H9 (cell line): ENCODE data around the gene DMD. TPM values are rescaled to one million over a fixed set of nuclear protein-coding genes. Genes with fewer than 3 reads are reported as not detected.

Experiments
- DNase-seq: peaks from one replicate; pipeline ENCODE4 v3.0.0-alpha.2; 2017
- H2AFZ ChIP-seq: one replicate; pipeline ENCODE4 v1.6.1; 2013; ENCODE audit warnings: mild to moderate bottlenecking, low read length, control low read depth, moderate library complexity
- H2AK5ac ChIP-seq: 2 replicates; pipeline ENCODE4 v1.6.1; 2013; ENCODE audit warnings: low read length, control low read depth, mixed read lengths; ENCODE audit not compliant: insufficient read length
- H2BK120ac ChIP-seq: one replicate; pipeline ENCODE4 v1.6.1; 2013; ENCODE audit warnings: low read depth, mild to moderate bottlenecking, low read length, control low read depth, inconsistent platforms; ENCODE audit not compliant: poor library complexity, severe bottlenecking
- H2BK12ac ChIP-seq: 2 replicates; pipeline ENCODE4 v1.6.1; 2013; ENCODE audit warnings: low read length, control low read depth, mixed read lengths, low read depth; ENCODE audit not compliant: insufficient read length
- H2BK15ac ChIP-seq: 2 replicates; pipeline ENCODE4 v1.6.1; 2013; ENCODE audit warnings: low read depth, low read length, control low read depth
- H2BK20ac ChIP-seq: one replicate; pipeline ENCODE4 v1.6.1; 2013; ENCODE audit warnings: low read depth, mild to moderate bottlenecking, low read length, control low read depth, inconsistent platforms; ENCODE audit not compliant: poor library complexity, severe bottlenecking
- H2BK5ac ChIP-seq: 2 replicates; pipeline ENCODE4 v1.6.1; 2013; ENCODE audit warnings: low read length, control low read depth, mixed read lengths; ENCODE audit not compliant: insufficient read length
- H3K14ac ChIP-seq: 2 replicates; pipeline ENCODE4 v1.6.1; 2013; ENCODE audit warnings: low read length, control low read depth; ENCODE audit not compliant: insufficient read depth
- H3K18ac ChIP-seq: 2 replicates; pipeline ENCODE4 v1.6.1; 2013; ENCODE audit warnings: low read depth, mild to moderate bottlenecking, mixed read lengths, low read length, control low read depth; ENCODE audit not compliant: insufficient read length
- H3K23ac ChIP-seq: 2 replicates; pipeline ENCODE4 v1.6.1; 2013; ENCODE audit warnings: low read length, control low read depth, mixed read lengths, low read depth; ENCODE audit not compliant: insufficient read length
- H3K23me2 ChIP-seq: 2 replicates; pipeline ENCODE4 v1.6.1; 2013; ENCODE audit warnings: low read depth, mild to moderate bottlenecking, mixed read lengths, low read length, control low read depth; ENCODE audit not compliant: insufficient read length, poor library complexity, severe bottlenecking
- H3K27ac ChIP-seq: 2 replicates; pipeline ENCODE4 v1.5.1; 2013; ENCODE audit warnings: low read length, control low read depth, mixed read lengths, low read depth; ENCODE audit not compliant: insufficient read length
- H3K27me3 ChIP-seq: 2 replicates; pipeline ENCODE4 v1.6.1; 2013; ENCODE audit warnings: low read length, control low read depth, inconsistent platforms; ENCODE audit not compliant: insufficient read depth
- H3K4ac ChIP-seq: 2 replicates; pipeline ENCODE4 v1.6.1; 2013; ENCODE audit warnings: low read depth, mild to moderate bottlenecking, control low read depth, inconsistent platforms, low read length, moderate library complexity
- H3K4me1 ChIP-seq: 2 replicates; pipeline ENCODE4 v1.6.1; 2013; ENCODE audit warnings: low read length, control low read depth, inconsistent platforms; ENCODE audit not compliant: insufficient read depth
- H3K4me2 ChIP-seq: 2 replicates; pipeline ENCODE4 v1.6.1; 2013; ENCODE audit warnings: low read length, control low read depth, mixed read lengths; ENCODE audit not compliant: insufficient read length, insufficient read depth
- H3K56ac ChIP-seq: 2 replicates; pipeline ENCODE4 v1.6.1; 2013; ENCODE audit warnings: low read depth, mild to moderate bottlenecking, mixed read lengths, low read length, control low read depth; ENCODE audit not compliant: insufficient read length
- H3K79me1 ChIP-seq: 2 replicates; pipeline ENCODE4 v1.6.1; 2013; ENCODE audit warnings: low read depth, mild to moderate bottlenecking, moderate library complexity, low read length, control low read depth, inconsistent platforms; ENCODE audit not compliant: insufficient read depth, poor library complexity, severe bottlenecking
- H3K79me2 ChIP-seq: 2 replicates; pipeline ENCODE4 v1.6.1; 2013; ENCODE audit warnings: low read length, control low read depth, inconsistent platforms; ENCODE audit not compliant: insufficient read depth
- H3K9ac ChIP-seq: 2 replicates; pipeline ENCODE4 v1.6.1; 2013; ENCODE audit warnings: low read length, control low read depth, mixed read lengths; ENCODE audit not compliant: insufficient read length; ENCODE audit errors: extremely low read depth
- H3K9me3 ChIP-seq: one replicate; pipeline ENCODE4 v1.6.1; 2013; ENCODE audit warnings: low read depth, low read length, inconsistent platforms; ENCODE audit not compliant: control insufficient read depth
- H3T11ph ChIP-seq: one replicate; pipeline ENCODE4 v1.6.1; 2013; ENCODE audit warnings: mild to moderate bottlenecking, low read length, control low read depth, inconsistent platforms
- H4K20me1 ChIP-seq: one replicate; pipeline ENCODE4 v1.6.1; 2013; ENCODE audit not compliant: control insufficient read depth, insufficient read length, insufficient read depth
- H4K5ac ChIP-seq: 2 replicates; pipeline ENCODE4 v1.6.1; 2013; ENCODE audit warnings: low read depth, mild to moderate bottlenecking, mixed read lengths, low read length, control low read depth; ENCODE audit not compliant: insufficient read length
- H4K8ac ChIP-seq: replicated peaks from 2 replicates; pipeline ENCODE4 v1.6.1; 2013; ENCODE audit warnings: low read length, control low read depth, mixed read lengths, low read depth; ENCODE audit not compliant: insufficient read length
- H4K91ac ChIP-seq: 2 replicates; pipeline ENCODE4 v1.6.1; 2013; ENCODE audit warnings: low read depth, mild to moderate bottlenecking, moderate library complexity, mixed read lengths, low read length, control low read depth; ENCODE audit not compliant: insufficient read length
- H3K27ac Mint-ChIP-seq, 3 experiments: 2 replicates in 2 of 3; 3 replicates in 1 of 3; pipeline ENCODE4 v1.8.0; 2020 to 2021; ENCODE audit warnings: mixed read lengths in 3 of 3, mild to moderate bottlenecking in 1 of 3, moderate library complexity in 1 of 3
- H3K27me3 Mint-ChIP-seq: 2 replicates; pipeline ENCODE4 v1.8.0; 2021; ENCODE audit warnings: low read depth, mild to moderate bottlenecking, moderate library complexity, mixed read lengths
- H3K36me3 Mint-ChIP-seq, 3 experiments: 2 replicates in 2 of 3; 3 replicates in 1 of 3; pipeline ENCODE4 v1.8.0; 2020 to 2021; ENCODE audit warnings: low read depth in 3 of 3, mixed read lengths in 3 of 3; ENCODE audit not compliant: insufficient read depth in 1 of 3
- H3K4me1 Mint-ChIP-seq, 2 experiments: 2 replicates each; pipeline ENCODE4 v1.8.0; 2020; ENCODE audit warnings: mixed read lengths in 2 of 2
- H3K4me3 Mint-ChIP-seq, 2 experiments: 2 replicates in 1 of 2; 3 replicates in 1 of 2; pipeline ENCODE4 v1.8.0; 2020 to 2021; ENCODE audit warnings: mild to moderate bottlenecking in 2 of 2, mixed read lengths in 2 of 2, moderate library complexity in 1 of 2
- H3K9me3 Mint-ChIP-seq, 2 experiments: 2 replicates in 1 of 2; 3 replicates in 1 of 2; pipeline ENCODE4 v1.8.0; 2020; ENCODE audit warnings: mild to moderate bottlenecking in 2 of 2, mixed read lengths in 2 of 2, moderate library complexity in 1 of 2
- CTCF ChIP-seq: fragments of 200-600 bp; sonication (generic); conservative IDR thresholded peaks from 3 replicates; pipeline ENCODE4 v1.8.0; 2021; ENCODE audit warnings: antibody characterized with exemption, mild to moderate bottlenecking
- WGBS: extraction: QIAGEN DNeasy Blood & Tissue Kit; methylation state at CpG from one replicate; pipeline ENCODE4 v1.1.7; 2013; ENCODE audit warnings: missing lambda C conversion rate, low lambda C conversion rate, mixed read lengths; ENCODE audit not compliant: insufficient read length; ENCODE audit errors: extremely low coverage; 5-methylcytosine and 5-hydroxymethylcytosine counted together
- total RNA-seq: library from RNA; stranded (reverse); gene quantifications from 2 replicates; pipeline ENCODE4 v1.2.1, GENCODE V29; 2021

The DMD gene
- total RNA-seq, 1 experiment from 2014 or later = 3.8 TPM

- H3K18ac ChIP-seq = no peak overlapping the region
- H3K4me1 Mint-ChIP-seq = peaks cover 9 to 12% of the 10 kb centered on the region in 2 experiments
These were observed 422.4 kb downstream of the DMD start for GRCh38 chrX:32788936-32789335.

More at GRCh38 chrX:32788936-32789335, 422.4 kb downstream of the DMD start:
- H2BK12ac ChIP-seq = no peak overlapping the region
- H3K36me3 Mint-ChIP-seq = 0 out of 7 replicates have a peak, but pooled peaks cover 0 to 5% (median 0%) of the 10 kb centered on the region in 3 experiments
- no peak overlapping the region for H3K56ac ChIP-seq
- H3K27ac Mint-ChIP-seq = no peak overlapping the region
- TF ChIP-seq CTCF = no peak
- no peaks in the 10 kb centered on the region for H3K23me2 ChIP-seq
- H3K79me1 ChIP-seq = no peaks in the 10 kb centered on the region
- no peak overlapping the region for H2BK15ac ChIP-seq
- no peaks in the 10 kb centered on the region for H4K20me1 ChIP-seq
- no peak overlapping the region for H4K5ac ChIP-seq
- no peak overlapping the region for H3K4me2 ChIP-seq
- no peaks in the 10 kb centered on the region; the same call in 1 of the 2 replicates for H3K4me1 ChIP-seq
- no peak overlapping the region for H4K91ac ChIP-seq
- no peak overlapping the region for H3K4me3 Mint-ChIP-seq
- H3K27ac ChIP-seq = no peak overlapping the region
- no peak for DNase-seq
- no peak overlapping the region for H4K8ac ChIP-seq
- no peak overlapping the region for H2AFZ ChIP-seq
- H3K14ac ChIP-seq = no peak overlapping the region
- no peaks in the 10 kb centered on the region for H3K27me3 ChIP-seq
- no peak overlapping the region for H2BK120ac ChIP-seq
- H3K79me2 ChIP-seq = no peaks in the 10 kb centered on the region
- H2BK5ac ChIP-seq = no peak overlapping the region
- no peak overlapping the region for H2BK20ac ChIP-seq
- no CpG with 5 or more reads among the region's 1 CpG for WGBS
- H3K9ac ChIP-seq = no peak overlapping the region
- no peak overlapping the region for H3T11ph ChIP-seq
- no peaks in the 10 kb centered on the region for H3K9me3 ChIP-seq
- peaks cover 5 to 13% of the 10 kb centered on the region in 2 experiments; a peak in 4 of 5 replicates for H3K9me3 Mint-ChIP-seq
- no peaks in the 10 kb centered on the region for H3K27me3 Mint-ChIP-seq
- no peak overlapping the region for H3K23ac ChIP-seq
- no peak overlapping the region for H3K4ac ChIP-seq
- H2AK5ac ChIP-seq = no peak overlapping the region
